Stimulated activated CD8-positive, alpha-beta memory T cell treated with anti-CD3 and anti-CD28 coated beads, Interleukin-12 subunit alpha, Interleukin-12 subunit beta, amount 100 ng/mL, for 1 hour (primary cell): ENCODE data around the gene RAB1B.
"Not testable (repeated sequence)": the region's sequence is repeated elsewhere in the genome, so short reads cannot be mapped to it uniquely, and the experiment has no call there.

ENCODE experiments used
- DNase-seq: peaks from one replicate; pipeline ENCODE4 v3.0.0-alpha.2; 2020; ENCODE audit warnings: low read depth

RAB1B gene

DNA sequence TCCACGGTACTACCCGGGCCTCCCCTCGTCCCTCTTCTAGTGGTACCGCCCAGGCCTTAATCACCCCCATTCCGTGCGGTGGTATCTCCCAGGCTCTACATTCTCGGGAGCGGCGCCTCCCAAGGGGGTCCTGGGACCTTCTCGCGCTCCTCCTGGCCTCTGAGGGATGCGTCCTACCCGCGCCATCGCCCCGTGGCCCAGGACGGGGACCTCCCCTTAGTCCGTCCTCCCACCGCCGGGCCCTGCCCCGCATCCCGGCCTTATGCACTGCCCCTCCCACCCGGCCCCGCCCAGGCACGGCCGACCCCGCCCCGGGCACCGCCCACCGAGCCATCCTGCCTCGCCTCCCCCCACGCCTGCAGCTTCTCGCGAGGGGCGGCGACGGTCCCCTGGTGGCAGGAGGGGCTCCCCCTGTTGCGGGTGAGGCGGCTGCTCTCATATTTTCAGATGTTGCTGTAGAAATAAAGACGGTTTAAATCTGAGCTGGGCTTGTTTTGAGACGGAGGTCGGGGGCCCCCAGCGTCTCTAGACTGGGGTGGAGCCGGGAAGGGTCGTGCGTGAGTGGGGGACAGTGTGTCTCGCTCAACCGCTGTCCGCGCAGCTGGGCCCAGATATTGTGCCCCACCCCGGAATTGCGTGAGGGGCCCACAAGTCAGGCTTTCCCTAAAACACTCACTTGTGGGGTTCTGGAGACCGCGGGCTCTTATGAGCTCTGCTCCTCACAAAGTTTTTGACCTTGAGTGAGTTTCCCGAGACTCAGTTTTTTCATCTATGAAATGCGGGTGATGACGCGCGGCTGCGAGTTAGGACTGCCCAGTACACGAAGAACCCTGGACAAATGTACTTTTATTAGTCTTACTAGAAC, 828 bp upstream of the RAB1B start:
- peak; percentile 75 for DNase-seq

DNA sequence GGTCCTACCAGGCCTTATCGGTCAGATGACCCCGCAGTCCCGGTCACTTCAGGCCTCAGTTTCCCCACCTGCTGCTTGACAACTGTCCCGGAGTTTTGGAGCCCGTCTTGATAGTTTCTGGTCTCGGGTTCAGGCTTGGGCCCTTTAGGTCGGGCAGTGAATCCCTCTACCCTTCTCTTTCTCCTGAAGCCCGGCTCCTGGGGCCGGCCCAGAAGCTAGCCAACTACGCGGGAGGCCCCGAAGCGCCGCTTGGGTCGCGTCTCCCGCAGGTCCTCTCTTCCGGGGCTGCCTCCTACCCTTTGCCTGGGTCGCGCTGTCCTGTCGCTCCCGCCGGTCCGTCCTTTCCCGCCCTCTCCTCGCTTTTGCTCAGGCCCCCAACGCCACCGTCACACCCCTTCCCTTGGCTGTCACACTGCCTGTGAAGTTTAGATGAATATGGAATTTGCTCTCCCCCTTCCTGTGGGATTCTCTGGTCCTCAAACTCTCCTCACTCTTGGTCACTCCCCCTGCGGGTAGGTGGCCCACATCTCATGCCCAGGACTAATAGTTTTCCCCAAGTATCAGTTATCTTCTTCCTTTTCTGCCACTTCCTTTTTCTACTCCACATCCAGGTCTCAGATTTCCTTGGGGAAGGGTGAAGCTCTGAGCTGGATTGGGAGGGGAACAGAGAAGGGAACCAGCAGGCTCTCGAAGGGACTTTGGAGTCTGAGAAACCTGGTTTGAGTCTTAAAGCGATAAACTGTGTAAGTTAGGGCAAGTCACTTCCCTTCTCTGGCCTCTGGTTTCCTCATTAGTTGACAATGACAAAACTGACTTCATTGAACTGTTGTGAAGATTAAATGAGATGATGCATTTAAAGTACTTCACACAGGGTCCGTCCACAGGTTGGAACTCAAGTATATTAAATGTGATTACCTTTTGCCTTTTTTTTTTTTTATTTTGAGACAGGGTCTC, 790 bp downstream of the RAB1B start:
- no peak for DNase-seq

DNA sequence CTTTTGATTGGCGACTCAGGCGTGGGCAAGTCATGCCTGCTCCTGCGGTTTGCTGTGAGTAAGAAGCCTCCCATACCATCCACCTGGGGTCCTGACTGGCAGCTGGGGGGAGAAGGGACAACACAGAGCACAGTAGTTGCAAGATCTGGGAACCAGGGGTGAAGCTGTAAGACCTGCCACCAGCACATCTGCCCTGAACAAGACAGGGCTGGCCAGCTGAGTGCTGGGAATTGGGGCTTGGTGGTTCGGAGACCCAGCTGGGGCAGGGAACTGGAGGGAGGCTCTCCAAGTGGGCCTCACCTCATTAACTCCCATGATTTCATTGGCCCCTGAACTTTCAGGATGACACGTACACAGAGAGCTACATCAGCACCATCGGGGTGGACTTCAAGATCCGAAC, 3.4 kb downstream of the RAB1B start:
- DNase-seq, result no peak

DNA sequence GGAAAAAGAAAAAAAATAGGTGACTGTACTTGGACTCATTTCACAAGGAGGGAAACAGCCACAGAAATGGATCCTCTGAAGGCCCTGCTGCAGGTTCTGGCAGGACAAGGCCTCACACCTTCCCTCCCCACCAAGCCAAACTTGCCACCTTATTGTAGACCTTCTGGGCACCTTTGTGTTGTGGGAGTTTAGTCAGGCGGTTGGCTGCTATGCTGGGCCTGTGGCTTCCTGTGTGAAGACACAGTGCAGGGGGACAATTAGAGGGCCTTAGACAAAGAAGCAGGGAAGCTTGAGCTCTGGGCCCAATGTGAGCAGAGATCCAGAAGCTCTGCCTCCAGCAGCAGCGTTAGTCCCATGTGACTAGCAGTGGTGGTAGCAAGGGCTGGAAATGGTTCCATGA, 4.2 kb downstream of the RAB1B start:
- DNase-seq, result no peak

DNA sequence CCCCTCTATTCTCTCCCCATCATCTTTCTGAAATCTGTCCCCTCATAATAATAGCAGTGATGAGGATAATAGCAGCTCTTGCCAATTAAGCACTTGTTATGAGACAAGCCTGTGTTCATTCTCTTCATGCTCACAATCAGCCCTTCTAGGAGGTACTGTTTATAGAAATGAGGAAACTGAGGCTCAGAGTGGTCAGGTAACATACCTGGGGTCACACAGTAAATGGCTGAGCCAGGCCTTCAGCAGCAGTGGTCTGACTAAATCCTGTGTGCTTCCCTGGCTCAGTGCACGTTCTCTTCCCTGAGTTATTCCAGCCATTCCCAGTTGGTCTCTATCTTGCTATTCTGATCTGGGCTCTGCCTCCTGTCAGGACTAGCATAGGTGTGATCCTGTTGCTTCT, 5.8 kb downstream of the RAB1B start:
- DNase-seq, result no peak

DNA sequence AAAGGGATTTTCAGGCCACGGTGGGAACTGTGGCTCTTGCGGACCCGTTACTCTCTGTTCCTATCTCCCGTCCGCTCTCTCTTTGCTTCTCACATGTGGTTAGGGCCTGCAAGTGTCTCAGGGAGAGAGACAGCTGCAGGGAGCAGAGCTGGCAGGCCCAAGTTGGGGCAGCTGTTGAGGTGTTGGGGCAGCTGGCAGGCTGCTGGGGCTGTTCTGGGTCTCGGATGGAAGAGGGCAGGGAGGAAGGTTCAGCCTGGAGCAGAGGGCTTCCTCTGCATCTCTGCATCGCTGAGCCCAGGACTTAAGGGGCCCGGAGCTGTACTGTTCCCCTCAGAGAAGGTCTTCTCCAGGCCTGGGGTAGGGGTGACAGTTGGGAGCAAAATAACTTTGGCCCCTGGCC, 7.0 kb downstream of the RAB1B start:
- DNase-seq, result no peak

DNA sequence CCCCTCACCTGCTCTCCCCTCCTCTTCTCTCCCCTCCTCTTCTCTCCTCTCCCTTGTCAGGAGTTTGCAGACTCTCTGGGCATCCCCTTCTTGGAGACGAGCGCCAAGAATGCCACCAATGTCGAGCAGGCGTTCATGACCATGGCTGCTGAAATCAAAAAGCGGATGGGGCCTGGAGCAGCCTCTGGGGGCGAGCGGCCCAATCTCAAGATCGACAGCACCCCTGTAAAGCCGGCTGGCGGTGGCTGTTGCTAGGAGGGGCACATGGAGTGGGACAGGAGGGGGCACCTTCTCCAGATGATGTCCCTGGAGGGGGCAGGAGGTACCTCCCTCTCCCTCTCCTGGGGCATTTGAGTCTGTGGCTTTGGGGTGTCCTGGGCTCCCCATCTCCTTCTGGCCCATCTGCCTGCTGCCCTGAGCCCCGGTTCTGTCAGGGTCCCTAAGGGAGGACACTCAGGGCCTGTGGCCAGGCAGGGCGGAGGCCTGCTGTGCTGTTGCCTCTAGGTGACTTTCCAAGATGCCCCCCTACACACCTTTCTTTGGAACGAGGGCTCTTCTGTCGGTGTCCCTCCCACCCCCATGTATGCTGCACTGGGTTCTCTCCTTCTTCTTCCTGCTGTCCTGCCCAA, 7.7 kb downstream of the RAB1B start:
- no peak for DNase-seq

DNA sequence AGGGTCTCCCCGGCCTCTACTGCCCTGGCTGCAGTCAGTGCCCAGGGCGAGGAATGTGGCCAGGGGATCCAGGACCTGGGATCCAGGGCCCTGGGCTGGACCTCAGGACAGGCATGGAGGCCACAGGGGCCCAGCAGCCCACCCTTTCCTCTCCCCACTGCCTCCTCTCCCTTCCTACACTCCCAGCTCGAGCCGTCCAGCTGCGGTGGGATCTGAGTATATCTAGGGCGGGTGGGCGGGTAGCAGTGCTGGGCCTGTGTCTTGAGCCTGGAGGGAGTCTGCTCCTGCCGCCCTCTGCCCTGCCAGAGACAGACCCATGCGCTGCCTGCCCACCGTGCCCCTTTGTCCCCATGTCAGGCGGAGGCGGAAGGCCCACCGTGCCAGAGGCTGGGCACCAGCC, 8.2 kb downstream of the RAB1B start:
- not testable (repeated sequence) for DNase-seq

DNA sequence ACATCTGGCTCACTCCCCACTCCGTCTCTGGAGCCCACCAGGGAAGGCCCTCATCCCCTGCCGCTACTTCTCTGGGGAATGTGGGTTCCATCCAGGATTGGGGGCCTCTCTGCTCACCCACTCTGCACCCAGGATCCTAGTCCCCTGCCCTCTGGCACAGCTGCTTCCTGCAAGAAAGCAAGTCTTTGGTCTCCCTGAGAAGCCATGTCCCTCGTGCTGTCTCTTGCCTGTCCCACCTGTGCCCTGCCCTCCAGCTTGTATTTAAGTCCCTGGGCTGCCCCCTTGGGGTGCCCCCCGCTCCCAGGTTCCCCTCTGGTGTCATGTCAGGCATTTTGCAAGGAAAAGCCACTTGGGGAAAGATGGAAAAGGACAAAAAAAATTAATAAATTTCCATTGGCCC, 8.6 kb downstream of the RAB1B start:
- not testable (repeated sequence) for DNase-seq

DNA sequence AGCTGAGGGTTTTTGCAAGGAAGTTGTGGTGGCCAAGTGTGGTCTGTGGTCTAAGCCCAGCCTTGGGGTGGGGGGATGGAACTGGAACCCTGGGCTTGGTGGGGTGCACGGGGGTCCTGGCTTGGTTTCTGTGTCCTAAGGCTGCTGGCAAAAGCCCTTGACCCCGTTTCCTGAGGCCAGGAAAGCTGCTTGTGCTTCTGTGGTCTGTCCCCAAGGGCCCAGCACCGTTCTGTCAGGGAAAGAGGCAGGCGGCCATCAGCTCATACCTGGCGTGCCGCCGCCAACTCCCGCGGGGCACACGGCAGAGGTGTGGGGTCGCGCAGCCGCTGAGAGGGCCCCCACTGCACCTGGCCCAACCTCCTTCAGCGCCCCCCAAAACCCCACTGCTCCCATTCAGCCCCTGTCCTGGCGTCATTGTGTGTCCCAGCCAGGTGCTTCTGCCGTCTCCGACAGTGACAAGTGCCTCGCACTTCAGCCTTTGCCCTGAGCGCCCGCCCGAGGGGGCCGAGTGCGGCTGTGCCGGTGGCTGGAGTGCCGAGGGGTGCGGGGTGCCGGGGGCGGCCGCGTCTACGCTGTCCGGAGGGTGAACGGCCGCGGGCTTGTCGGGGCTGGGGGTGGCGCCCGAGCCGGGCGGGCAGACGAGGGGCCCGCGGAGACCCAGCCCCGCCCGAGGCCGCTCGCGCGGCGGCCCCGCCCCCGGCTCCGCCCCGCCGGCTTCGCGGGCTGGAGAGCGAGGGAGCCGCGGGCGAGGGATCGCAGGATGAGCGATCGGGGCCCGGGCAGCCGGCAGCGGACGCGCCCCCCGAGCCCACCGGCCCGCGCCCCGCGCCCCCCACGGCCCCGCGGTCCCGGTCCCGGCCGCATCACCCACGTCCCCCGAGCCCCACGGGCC, 9.3 kb downstream of the RAB1B start, which contains the start of gene CNIH2:
TSS of gene CNIH2 (plus strand) at position 705 of the 892 bp plus-strand sequence. CDS start 282 bp downstream, outside the sequence.
- no peak for DNase-seq

DNA sequence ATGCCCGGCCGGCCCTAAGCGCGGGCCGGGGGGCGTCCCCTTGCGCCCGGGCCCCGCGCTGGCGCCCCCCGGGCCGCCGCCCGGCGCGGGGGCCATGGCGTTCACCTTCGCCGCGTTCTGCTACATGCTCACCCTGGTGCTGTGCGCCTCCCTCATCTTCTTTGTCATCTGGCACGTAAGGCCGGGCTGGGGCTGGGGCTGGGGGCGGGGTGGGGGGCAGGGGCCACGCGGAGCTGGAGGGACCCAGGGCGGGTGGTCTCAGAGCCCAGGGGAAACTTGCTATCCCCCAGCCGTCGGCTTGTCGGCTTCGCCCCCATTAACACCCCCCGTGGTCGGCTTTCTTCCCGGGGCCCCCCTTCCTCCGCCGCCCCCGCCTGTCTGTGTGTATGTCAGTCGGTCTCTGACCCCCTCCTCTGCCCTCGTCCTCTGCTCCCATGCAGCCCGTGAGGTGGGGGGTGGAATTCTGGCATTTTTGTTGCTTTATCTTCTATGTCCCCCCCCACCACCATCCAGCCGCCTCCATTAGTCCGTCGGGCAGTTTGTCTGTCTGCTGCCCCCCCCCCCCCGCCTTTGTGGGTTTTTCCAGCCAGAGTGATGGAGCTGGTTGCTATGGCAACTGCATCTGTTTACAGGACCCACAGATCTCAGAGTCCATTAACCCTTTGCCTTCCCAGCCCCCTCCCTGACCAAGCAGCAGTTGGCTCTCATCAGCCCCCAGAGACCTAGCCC, 10.1 kb downstream of the RAB1B start:
- no peak for DNase-seq

DNA sequence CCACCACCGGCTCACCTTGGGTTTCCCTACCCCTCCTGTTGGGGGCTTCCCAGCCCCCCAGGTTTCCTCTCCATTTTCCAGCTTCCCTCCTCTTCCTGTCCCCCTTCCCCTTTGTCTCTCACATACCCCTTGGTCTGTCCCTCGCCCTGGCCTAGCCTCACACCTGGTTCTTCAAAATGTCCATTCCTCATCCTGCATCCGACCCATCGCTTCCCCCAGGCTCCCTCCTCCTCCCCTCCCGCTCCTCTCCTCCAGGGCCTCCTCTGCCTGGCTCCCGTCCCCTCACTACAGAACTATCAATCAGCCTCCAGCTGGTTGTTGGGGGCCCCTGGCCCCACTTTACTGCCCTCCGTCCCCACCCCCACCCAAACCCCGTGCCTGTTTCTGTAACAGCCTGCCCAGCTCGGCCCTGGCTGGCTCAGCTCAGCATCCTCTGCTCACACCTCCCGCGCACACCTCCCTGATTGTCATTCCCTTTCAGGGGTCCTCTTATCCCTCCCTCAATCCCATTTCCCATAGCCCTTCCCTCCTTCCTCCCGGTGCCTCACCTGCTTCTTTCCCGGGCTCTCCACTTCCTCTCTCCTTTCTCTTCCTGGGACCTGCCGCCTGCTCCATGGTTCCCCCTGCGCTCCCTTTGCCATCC, 10.8 kb downstream of the RAB1B start:
- DNase-seq, result no peak

DNA sequence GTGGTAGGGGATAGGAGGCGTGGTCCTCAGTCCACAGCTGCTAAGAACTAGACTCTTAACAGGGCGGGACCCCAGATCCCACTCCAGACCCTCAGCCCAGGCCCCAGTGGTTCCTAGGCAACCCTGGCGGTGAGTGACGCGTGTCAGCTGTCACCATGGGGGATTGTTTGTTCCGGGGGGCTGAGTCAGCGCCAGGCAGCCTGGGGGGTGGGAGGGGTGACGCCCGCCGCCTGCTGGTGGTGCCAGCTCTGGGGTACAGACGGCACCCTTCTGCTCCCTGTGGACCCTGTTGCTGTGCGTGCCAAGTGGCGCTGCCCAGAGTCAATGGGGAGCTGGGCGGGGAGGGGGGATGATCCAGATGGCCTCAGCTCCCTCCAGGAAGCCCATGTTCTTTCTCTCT, 12.0 kb downstream of the RAB1B start:
- DNase-seq, result no peak

DNA sequence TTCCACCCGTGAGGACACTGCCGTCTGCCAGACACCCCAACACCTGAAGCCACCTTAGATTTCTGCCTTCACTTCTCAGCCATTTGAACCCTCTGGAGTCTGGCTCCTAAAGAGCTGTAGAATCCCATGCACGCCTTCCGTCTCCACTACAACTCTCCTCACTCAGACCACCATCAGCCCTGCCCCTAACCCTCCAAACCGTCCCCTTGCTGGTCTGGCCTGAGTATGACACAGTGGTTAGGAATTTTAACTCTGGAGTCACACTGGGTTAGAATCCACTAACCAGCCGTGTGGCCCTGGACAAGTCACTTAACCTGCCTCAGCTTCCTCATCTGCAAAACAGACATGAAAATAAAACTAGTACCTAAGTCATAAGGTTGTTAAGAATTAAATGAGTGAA, 12.6 kb downstream of the RAB1B start:
- no peak for DNase-seq

DNA sequence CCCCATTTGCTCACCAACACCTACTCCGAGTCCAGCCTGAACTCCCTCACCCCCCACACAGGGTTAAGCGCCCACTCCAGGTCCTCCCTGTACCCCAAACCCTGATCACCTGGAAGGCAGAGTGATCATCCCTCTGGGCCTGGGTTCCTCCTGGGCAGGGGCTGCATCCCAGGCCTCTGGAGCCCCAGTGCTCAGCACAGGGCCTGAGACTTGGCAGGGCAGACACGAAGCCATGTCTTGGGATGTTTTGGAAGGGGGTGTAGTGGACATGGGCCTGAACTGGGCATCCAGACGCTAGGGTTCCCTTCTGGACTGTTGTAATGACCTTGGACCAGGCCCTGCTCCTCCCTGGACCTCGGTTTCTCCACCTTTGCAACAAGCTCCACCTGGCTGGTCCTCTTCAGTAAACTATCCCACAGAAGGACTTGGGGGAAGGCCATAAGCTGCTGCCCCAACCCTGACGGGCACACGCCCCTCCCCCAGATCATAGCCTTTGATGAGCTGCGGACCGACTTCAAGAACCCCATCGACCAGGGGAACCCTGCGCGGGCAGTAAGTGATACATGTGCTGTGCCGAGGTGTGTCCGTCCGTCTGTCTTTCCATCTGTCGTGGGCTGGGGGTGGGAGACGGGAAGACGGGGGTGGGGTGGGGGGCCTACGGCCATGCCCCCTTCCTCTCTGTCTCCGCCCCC, 13.5 kb downstream of the RAB1B start:
- no peak for DNase-seq

DNA sequence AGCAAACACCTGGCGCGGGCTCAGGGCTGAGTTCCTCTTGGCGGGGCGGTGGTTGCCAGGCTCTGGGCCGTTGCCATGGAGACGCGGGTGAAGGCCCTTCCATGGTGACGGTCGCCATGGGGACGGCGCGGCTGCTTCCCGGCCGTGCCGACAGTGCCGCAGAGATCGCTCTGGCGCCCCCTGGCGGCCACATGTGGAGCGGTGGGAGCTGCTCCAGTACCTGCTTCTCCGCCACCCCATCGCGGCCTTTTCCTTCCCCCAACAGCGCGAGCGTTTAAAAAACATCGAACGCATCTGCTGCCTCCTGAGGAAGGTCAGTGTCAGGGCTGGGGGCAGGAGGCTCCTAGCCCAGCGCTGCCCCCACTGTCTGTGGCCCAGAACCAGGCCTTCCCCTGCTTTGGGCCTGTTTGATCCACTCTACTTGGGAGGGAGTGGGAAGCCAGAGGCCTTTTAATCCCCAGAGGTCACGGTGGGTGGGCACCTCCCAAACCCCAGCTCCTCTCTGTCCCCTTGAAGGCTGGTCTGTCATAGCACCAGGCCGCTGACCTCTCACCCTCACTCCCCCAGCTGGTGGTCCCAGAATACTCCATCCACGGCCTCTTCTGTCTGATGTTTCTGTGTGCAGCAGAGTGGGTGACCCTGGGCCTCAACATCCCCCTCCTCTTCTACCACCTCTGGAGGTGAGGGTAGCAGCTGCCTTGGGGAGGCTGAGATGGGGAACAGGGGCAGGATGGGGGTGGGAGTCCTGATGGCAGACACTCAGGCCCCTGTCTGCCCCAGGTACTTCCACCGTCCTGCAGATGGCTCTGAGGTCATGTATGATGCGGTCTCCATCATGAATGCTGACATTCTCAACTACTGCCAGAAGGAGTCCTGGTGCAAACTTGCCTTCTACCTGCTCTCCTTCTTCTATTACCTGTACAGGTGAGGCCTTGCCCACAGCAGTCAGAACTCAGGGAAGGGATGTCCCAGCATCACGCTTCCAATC, 14.3 kb downstream of the RAB1B start:
- peak; percentile 99 for DNase-seq

DNA sequence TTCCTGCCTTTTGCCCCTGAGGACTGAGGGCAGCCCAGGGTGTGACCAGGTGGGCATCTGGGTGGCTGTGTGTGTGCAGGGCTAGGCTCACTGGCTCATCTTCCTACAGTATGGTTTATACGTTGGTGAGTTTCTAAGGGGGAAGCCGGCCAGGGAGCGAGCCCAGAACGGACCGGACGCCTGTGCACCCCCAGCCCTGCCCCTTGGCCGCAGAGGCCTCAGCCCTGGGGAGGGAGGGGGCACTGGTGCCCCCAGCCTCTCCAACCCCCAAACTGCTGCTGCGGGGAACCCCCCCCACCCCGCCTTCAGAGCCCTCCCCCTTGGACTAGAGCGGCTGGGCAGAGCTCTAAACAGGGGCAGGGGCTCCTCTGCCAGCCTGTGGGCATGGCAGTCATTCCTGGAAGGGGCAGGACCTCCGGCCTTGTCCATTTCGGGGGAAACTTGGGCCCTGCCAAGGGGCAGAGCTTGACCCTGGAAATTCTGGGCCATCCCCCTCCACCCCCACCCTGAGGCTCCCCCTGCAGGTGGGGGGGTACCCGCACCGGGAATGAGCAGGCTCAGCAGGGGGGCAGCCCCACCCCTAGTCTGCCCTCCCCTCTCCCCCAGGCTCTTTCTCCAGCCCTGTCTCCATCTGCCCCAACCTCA, 15.1 kb downstream of the RAB1B start:
- no peak for DNase-seq
